ENCODE results near the gene PLA2R1. TPM values are rescaled to one million over a fixed set of nuclear protein-coding genes. Genes with fewer than 3 reads are reported as not detected.
A peak's percentile ranks its signal among the peaks of the same experiment; 100 is the strongest.

The PLA2R1 gene
- polyA plus RNA-seq, 2 of the 4 experiments (the other 2 are of a cell fraction) = 3.3 to 6.8 TPM

GRCh38 chr2:159944874-159945273 is 117.5 kb downstream of the PLA2R1 start:
- POLR2A ChIA-PET = no interaction called here
- no peak for FAIRE-seq
- Histone ChIP-seq H3K9me3 (no peaks in the 10 kb centered on the region), H3K4me2 (no peak overlapping the region), H3K4me3 (no peak overlapping the region), H3K4me1 (peaks cover 23% of the 10 kb centered on the region), H3K27ac (peak overlapping the region; percentile 23 to 63; a peak in 2 of 6 replicates)
- 83% methylated on average over 2 of the region's 2 CpGs for WGBS (ENCODE audit: missing lambda C conversion rate)
- CTCF ChIA-PET = interaction anchor here (0.7 to 1.1 kb wide), 2 partner anchors 11 to 23 kb away, joined by 3 read pairs; no protein-coding TSS in a partner anchor
- DNase-seq (ENCODE audit: low read depth in 1 of 2, low spot score in 1 of 2) = no peak
- ATAC-seq = no peak
- TF ChIP-seq GATA3 (IDR thresholded peaks at IDR 0.05; ENCODE audit: borderline replicate concordance) = no peak
- peak; percentile 91 for TF ChIP-seq MAFK (IDR thresholded peaks at IDR 0.05; ENCODE audit: partially characterized antibody)
- peak; percentile 64 for TF ChIP-seq NFE2L2 (conservative IDR thresholded peaks at IDR 0.05; ENCODE audit: low read length)

GRCh38 chr2:159942146-159942545 is 120.3 kb downstream of the PLA2R1 start:
- Histone ChIP-seq H3K27ac (no peak overlapping the region), H3K4me3 (no peak overlapping the region), H3K4me2 (no peak overlapping the region), H3K9me3 (no peaks in the 10 kb centered on the region), H3K4me1 (peaks cover 18% of the 10 kb centered on the region)
- FAIRE-seq (no peak), ATAC-seq (no peak), DNase-seq (ENCODE audit: low read depth in 1 of 2, low spot score in 1 of 2) (no peak)
- POLR2A ChIA-PET = no interaction called here
- CTCF ChIA-PET = interaction anchor here (5.5 kb wide), 1 partner anchor 22 kb away, joined by 32 read pairs; no protein-coding TSS in a partner anchor
- WGBS (ENCODE audit: missing lambda C conversion rate) = 68% methylated on average over 1 of the region's 1 CpG
- TF ChIP-seq MAFK (IDR thresholded peaks at IDR 0.05; ENCODE audit: partially characterized antibody) (peak; percentile 5), NPAS2 (CRISPR knock-in tag; IDR thresholded peaks at IDR 0.05; ENCODE audit: borderline replicate concordance) (no peak), ATOH8 (CRISPR knock-in tag; IDR thresholded peaks at IDR 0.05; ENCODE audit: low read depth) (no peak)

- ChIA-PET CTCF (interaction anchor here (5.5 kb wide), 1 partner anchor 21 kb away, joined by 32 read pairs; no protein-coding TSS in a partner anchor), POLR2A (no interaction called here)
- WGBS (ENCODE audit: missing lambda C conversion rate) = 87% methylated on average over 5 of the region's 5 CpGs
- ATAC-seq (no peak), FAIRE-seq (no peak), DNase-seq (ENCODE audit: low read depth in 1 of 2, low spot score in 1 of 2) (no peak)
- TF ChIP-seq USF2 (IDR thresholded peaks at IDR 0.05) (no peak), ZFP36 (IDR thresholded peaks at IDR 0.05; ENCODE audit: borderline replicate concordance, partially characterized antibody) (no peak), PBX3 (IDR thresholded peaks at IDR 0.05) (no peak), FOSB (CRISPR knock-in tag; IDR thresholded peaks at IDR 0.05) (no peak), CBX2 (IDR thresholded peaks at IDR 0.05; ENCODE audit: borderline replicate concordance, low read depth) (no peak), EHMT2 (IDR thresholded peaks at IDR 0.05; ENCODE audit: low read depth) (no peak), ESRRA (IDR thresholded peaks at IDR 0.05; ENCODE audit: borderline replicate concordance, low read length) (no peak), ZC3H11A (IDR thresholded peaks at IDR 0.05) (no peak)
- Histone ChIP-seq H3K4me2 (no peak overlapping the region), H3K4me3 (no peak overlapping the region), H3K9me3 (no peaks in the 10 kb centered on the region), H3K4me1 (peaks cover 13% of the 10 kb centered on the region), H3K27ac (no peak overlapping the region)
These were observed 120.7 kb downstream of the PLA2R1 start for GRCh38 chr2:159941729-159942128.

- ChIA-PET POLR2A (no interaction called here), CTCF (interaction anchor here (1.0 to 5.5 kb wide), 3 partner anchors 19 to 132 kb away, joined by 3 to 32 read pairs (median 3); no protein-coding TSS in a partner anchor)
- Histone ChIP-seq H3K9me3 (no peaks in the 10 kb centered on the region), H3K4me3 (no peak overlapping the region), H3K4me2 (no peak overlapping the region), H3K4me1 (0 out of 3 replicates have a peak, but pooled peaks cover 4% of the 10 kb centered on the region), H3K27ac (no peak overlapping the region)
- no peak for FAIRE-seq
- peak; percentile 7 to 19 for DNase-seq (ENCODE audit: low read depth in 1 of 2, low spot score in 1 of 2)
- TF ChIP-seq RAD21 (conservative IDR thresholded peaks at IDR 0.05 in 1 of 2, IDR thresholded peaks at IDR 0.05 in 1 of 2) = peak; percentile 55 to 65
- TF ChIP-seq SMC3 (IDR thresholded peaks at IDR 0.05) = peak; percentile 41; the same call in 2 of the 3 replicates
- no peak for TF ChIP-seq ATOH8 (CRISPR knock-in tag; IDR thresholded peaks at IDR 0.05; ENCODE audit: low read depth)
- peak; percentile 55 for TF ChIP-seq CTCF (IDR thresholded peaks at IDR 0.05)
- peak; percentile 54 to 67; a peak in 4 of 6 replicates for ATAC-seq
These were observed 122.5 kb downstream of the PLA2R1 start for GRCh38 chr2:159939946-159940345.

Measured in A549 (cell line).